Globus pallidus (tissue), 1 donor: Measurements from ENCODE around the gene ZSCAN21.
A peak's percentile ranks its signal among the peaks of the same experiment; 100 is the strongest.

Source experiments
- DNase-seq: peaks from one replicate; pipeline ENCODE4 v3.0.0-alpha.2; 2015; ENCODE audit warnings: low spot score

The ZSCAN21 gene

DNA sequence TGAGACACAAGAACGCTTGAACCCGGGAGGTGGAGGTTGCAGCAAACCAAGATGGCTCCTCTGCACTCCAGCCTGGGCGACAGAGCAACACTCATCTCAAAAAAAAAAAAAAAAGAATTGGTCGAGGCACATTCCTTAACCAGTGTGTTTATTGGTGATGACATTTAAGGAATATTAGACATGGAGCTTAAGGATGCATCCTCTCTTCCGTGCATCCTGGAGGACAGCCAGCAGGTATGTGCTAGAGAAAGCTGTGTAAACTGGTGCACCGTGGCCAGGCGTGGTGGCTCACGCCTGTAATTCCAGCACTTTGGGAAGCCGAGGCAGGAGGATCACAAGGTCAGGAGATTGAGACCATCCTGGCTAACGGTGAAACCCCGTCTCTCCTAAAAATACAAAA, 22.4 kb upstream of the ZSCAN21 start:
- DNase-seq = no peak

DNA sequence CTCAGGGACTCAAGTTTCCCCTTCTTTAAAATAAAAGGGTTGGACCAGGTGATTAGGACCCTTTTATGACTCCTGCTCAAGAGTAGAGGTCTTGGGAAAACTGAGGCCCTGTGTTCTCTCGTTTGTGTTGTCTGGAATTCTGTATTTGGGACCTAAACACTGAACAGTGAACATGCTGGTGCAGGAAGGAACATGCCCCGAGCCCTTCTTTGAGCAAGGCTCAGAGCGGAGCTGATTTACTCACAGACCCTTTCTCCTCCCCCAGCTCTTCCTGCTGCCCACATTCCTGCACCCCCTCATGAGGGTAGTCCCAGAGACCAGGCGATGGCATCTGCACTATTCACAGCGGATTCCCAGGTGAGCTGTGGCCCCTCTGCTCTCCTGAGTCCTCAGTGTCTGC, 20.0 kb upstream of the ZSCAN21 start:
- no peak for DNase-seq

- no peak for DNase-seq
These were observed 16.0 kb upstream of the ZSCAN21 start for GRCh38 chr7:100033526-100033925.

GRCh38 chr7:100034871-100035510, 14.6 kb upstream of the ZSCAN21 start:
- DNase-seq = no peak

- no peak for DNase-seq
These were observed 13.7 kb upstream of the ZSCAN21 start for GRCh38 chr7:100035876-100036275.

DNA sequence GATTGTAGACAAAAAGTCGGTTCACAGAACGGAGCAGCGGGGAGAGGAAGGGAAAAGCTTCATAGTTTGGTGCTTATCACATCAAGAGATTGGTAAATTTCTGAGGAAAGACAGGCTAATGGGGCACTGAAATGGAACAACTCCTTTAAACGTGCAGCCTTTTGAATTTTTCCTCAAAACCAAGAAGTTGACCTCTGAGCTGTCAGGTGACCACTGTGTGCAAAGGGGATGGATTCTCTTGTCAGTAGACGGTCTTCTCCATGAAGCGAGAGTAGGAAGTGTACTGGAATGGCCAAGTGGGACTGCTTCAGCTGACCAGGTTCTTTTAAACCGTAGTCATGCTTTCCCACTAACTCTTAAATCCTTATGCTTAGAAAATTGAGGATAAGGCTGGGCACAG, 11.2 kb upstream of the ZSCAN21 start:
- DNase-seq = no peak

- DNase-seq = no peak
These were observed 9.0 kb upstream of the ZSCAN21 start for GRCh38 chr7:100040575-100040974.

DNA sequence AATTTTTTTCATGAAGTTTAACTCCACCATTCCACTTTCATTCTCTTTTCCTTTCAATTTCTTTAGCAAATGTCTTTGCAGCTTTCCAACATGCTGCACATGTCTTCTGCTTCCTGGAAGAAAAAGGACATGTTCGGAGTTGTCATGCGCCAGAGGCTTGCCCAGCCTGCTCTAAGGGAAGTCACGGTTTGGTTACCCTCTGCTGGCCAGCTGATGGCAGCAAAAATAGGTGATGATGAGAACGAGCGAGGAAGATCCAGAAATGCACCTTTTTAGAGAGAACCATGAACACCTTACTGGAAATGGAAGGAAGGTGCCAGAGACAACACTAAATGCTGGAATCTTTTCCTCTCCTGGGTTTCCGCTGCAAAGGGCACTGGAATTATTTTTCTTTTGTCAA, 4.9 kb upstream of the ZSCAN21 start:
- no peak for DNase-seq

DNA sequence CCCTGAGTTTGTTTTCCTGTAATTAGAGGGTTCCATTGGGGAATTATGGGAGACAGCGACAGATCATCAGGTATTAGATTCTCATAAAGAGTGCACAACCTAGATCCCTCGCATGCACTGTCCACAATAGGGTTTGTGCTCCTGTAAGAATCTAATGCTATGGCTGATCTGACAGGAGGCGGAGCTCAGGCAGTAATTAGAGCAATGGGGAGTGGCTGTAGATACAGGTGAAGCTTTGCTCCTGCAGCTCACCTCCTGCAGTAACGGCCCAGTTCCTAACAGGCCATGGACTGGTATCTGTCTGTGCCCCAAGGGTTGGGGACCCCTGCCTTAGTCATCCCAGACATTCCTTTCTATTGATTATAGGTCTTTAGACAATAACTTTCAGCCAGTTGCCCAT, 894 bp upstream of the ZSCAN21 start:
- no peak for DNase-seq

DNA sequence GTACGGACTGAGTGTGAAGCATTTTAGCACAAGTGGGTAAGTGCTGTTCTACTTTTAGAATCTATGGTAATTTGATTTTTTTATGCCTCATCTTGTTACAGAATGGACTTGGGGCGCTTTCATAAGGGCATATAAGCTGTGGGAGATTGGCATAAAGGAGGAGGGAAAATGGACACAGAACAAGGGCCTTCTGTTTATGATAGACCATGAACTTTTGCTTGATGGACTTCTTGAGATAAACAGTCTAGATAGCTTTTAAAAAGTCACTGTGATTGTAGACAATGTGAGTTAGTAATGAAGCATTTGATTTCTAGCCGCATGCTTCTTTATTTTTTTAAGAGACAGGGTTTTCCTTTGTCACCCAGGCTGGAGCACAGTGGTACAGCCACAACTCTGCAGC, 2.0 kb downstream of the ZSCAN21 start:
- no peak for DNase-seq

- DNase-seq = peak; percentile 91
These were observed 3.6 kb downstream of the ZSCAN21 start for GRCh38 chr7:100053215-100053614.

GRCh38 chr7:100057006-100057405, 7.4 kb downstream of the ZSCAN21 start:
- no peak for DNase-seq

DNA sequence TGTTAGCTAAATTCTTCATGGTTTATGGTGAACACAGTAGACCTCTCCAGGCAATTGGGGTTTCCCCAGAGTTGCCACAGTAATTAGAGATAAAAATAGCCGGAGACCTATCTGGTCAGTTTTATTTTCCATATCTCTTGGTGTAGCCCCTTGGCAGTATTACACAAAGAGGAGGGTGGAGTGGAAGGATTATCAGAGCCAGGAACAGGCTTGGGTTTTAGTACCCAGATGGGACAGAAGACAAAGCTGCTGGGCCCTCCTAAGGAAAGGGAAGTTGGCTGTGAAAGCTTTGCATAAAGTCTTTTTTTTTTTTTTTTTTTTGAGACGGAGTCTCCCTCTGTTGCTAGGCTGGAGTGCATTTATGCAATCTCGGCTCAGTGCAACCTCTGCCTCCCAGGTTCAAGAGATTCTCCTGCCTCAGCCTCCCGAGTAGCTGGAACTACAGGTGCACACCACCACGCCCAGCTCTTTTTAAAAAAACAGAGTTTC, 9.7 kb downstream of the ZSCAN21 start:
- DNase-seq = no peak

- no peak for DNase-seq
These were observed 12.1 kb downstream of the ZSCAN21 start for GRCh38 chr7:100061518-100062193.

DNA sequence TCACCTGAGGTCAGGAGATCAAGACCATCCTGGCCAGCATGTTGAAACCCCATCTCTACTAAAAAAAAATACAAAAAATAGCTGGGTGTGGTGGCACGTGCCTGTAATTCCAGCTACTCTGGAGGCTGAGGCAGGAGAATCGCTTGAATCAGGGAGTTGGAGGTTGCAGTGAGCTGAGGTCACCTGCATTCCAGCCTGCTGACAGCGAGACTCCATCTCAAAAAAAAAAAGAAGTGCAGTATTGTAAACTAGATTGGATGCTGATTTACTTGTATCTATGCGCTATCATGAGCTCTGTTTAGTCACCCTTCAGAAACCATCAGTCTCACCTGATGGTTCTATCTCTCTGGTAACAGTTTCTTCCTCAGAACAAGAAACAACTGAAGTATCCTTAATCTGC, 13.8 kb downstream of the ZSCAN21 start:
- no peak for DNase-seq

GRCh38 chr7:100064162-100064561, 14.6 kb downstream of the ZSCAN21 start:
- no peak for DNase-seq

GRCh38 chr7:100065452-100066186, 16.0 kb downstream of the ZSCAN21 start:
- DNase-seq = no peak

DNA sequence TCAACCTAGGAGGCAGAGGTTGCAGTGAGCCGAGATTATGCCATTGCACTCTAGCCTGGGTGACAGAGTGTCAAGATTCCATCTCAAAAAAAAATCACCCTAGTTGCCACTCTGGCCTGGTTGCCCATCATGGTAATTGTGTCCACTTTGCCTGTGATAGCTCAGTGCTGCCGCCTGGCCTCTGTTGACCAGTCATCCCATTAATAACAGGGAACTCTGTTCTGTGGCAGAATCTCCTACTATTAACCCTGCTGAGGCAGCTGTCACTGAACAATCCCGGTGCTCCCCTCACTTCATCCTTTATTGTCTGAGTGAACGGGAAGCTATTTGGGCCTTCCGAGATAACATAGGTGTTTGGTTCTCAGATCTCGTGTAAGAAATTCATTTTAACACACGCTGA, 17.4 kb downstream of the ZSCAN21 start:
- no peak for DNase-seq

GRCh38 chr7:100069991-100070390, 20.4 kb downstream of the ZSCAN21 start:
- DNase-seq = no peak

GRCh38 chr7:100071018-100071723, 21.6 kb downstream of the ZSCAN21 start:
- DNase-seq = no peak

DNA sequence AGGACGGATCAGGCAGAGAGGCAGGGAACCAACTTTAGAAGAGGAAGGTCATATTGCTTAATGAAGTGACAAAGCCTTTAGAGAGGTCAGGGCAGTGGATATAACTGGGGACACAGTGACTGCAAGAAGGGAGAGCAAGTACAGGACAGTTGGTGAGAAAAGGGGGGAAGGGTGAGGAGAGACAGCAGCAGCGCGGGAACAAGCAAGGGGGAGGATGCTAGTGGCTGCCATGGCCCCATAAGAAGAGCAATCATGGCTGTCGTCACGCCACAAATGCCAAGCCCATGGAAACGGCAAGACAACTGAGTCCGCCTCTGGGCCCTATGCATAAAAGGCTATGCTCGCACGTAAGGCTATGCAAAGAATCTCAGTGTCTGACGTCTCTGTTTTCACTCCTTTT, 22.9 kb downstream of the ZSCAN21 start:
- no peak for DNase-seq

DNA sequence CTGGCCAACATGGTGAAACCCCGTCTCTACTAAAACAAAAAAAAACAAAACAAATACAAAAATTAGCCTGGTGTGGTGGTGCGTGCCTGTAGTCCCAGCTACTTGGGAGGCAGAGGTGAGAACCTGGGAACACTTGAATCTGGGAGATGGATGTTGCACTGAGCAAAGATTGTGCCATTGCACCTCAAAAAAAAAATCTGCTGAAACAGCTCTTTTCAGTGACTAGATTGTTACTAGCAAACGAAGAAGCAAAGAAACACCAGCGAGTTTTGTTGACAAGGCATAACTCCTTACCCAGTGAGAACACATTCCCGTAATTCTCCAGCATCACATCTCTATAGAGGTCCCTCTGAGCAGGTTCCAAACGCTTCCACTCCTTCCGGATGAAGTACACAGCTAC, 25.3 kb downstream of the ZSCAN21 start:
- no peak for DNase-seq

DNA sequence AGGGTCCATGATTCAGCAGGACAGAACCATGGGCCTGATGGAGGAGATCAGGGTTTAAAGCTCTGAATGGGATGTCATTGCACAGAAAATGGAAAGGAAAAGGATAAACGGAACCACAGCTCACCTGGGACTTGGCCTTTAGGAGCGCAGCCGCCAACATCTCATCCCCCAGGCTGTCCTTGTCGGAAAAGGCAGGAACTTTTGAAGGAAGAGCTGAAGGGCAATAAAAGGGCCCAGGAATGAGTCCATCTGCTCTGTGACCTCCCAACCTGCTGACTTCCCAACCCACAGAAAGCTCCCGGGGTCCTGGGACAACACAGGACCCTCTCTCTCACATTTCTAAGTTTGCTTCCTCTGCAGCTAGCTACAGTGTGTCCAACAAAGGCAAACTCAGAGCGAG, 25.8 kb downstream of the ZSCAN21 start:
- no peak for DNase-seq
